Lung (tissue), 12 donors: ENCODE results near the gene TXNRD3. TPM values are rescaled to one million over a fixed set of nuclear protein-coding genes. Genes with fewer than 3 reads are reported as not detected.

ENCODE experiments used
- ATAC-seq: fragments of 200-7000 bp; cut with Tn5 transposase; one replicate; pipeline ENCODE4 v1.9.1; 2020; ENCODE audit warnings: moderate number of reproducible peaks; ENCODE audit not compliant: insufficient read depth, low FRiP score
- DNase-seq, 3 donors: peaks; one replicate each; pipeline ENCODE4 v3.0.0-alpha.2; 2013 to 2017
- H3K27ac ChIP-seq, 2 donors: one replicate each; pipeline ENCODE4 v1.5.1; 2013; ENCODE audit warnings: mild to moderate bottlenecking in 2 of 2, moderate library complexity in 2 of 2, control low read depth in 1 of 2, inconsistent platforms in 1 of 2, low read depth in 1 of 2, low read length in 1 of 2
- H3K27me3 ChIP-seq, 3 donors: one replicate each; pipeline ENCODE4 v1.5.1; 2013; ENCODE audit warnings: low read length in 2 of 3; ENCODE audit not compliant: control insufficient read depth in 3 of 3, insufficient read depth in 3 of 3
- H3K36me3 ChIP-seq, 4 donors: one replicate each; pipeline ENCODE4 v1.5.1; 2013; ENCODE audit warnings: low read length in 4 of 4, mild to moderate bottlenecking in 1 of 4, moderate library complexity in 1 of 4; ENCODE audit not compliant: control insufficient read depth in 4 of 4, insufficient read depth in 4 of 4
- H3K4me1 ChIP-seq, 5 donors: one replicate each; pipeline ENCODE4 v1.5.1; 2013; ENCODE audit warnings: low read length in 5 of 5, mild to moderate bottlenecking in 2 of 5, moderate library complexity in 1 of 5; ENCODE audit not compliant: control insufficient read depth in 5 of 5, insufficient read depth in 5 of 5
- H3K4me3 ChIP-seq: one replicate; pipeline ENCODE4 v1.5.1; 2013; ENCODE audit warnings: mild to moderate bottlenecking, control low read depth, moderate library complexity
- H3K9ac ChIP-seq, 2 donors: one replicate each; pipeline ENCODE4 v1.5.1; 2013; ENCODE audit warnings: low read length in 2 of 2, control low read depth in 1 of 2; ENCODE audit not compliant: insufficient read depth in 1 of 2
- H3K9me3 ChIP-seq, 4 donors: one replicate each; pipeline ENCODE4 v1.5.1; 2013; ENCODE audit warnings: low read length in 3 of 4, mild to moderate bottlenecking in 1 of 4, moderate library complexity in 1 of 4; ENCODE audit not compliant: control insufficient read depth in 4 of 4, insufficient read depth in 3 of 4
- CTCF ChIP-seq: IDR thresholded peaks from 2 replicates; pipeline ENCODE4 v1.5.1; 2012; ENCODE audit warnings: mild to moderate bottlenecking; ENCODE audit errors: control extremely low read depth, extremely low read depth
- WGBS, 2 donors: extraction: QIAGEN DNeasy Blood & Tissue Kit; methylation state at CpG; one replicate each; pipeline ENCODE4 v1.1.7; 2013; 5-methylcytosine and 5-hydroxymethylcytosine counted together
- polyA plus RNA-seq, 2 donors: library from polyadenylated mRNA; stranded (reverse); fragments of 200-250 nt; gene quantifications; one replicate each; pipeline ENCODE4 v1.2.1, GENCODE V29; 2013
- total RNA-seq, 2 donors: library from RNA; depleted of rRNA in 1 of 2; stranded (reverse); fragments of >200 nt in 1 of 2; gene quantifications; one replicate each; pipeline ENCODE4 v1.2.1, GENCODE V29; 2014 to 2021
- donor health status: control.
- donor health status: control.
- donor health status: Bipolar disorder and iron deficiency.
- donor health status: healthy.
- donor health status: DM: yes; HTN: yes; CAD: no.

Gene TXNRD3
- total and polyA plus RNA-seq, 4 donors, result 6.3 to 17.0 (median 10.4) TPM

GRCh38 chr3:126607214-126607908 is 47.6 kb downstream of the TXNRD3 start:
- Histone ChIP-seq H3K4me1 (no peaks in the 10 kb centered on the region), H3K36me3 (peaks cover 3 to 28% (median 24%) of the 10 kb centered on the region in 4 donors), H3K4me3 (no peak overlapping the region), H3K9ac (no peak overlapping the region), H3K27ac (no peak overlapping the region), H3K9me3 (peaks cover 0 to 2% (median 0%) of the 10 kb centered on the region in 4 donors), H3K27me3 (no peaks in the 10 kb centered on the region)
- 73 to 75% methylated on average over 11 of the region's 11 CpGs for WGBS, 2 donors
- ATAC-seq (peak; percentile 46), DNase-seq (no peak)
- no peak for TF ChIP-seq CTCF

GRCh38 chr3:126606001-126606400 is 48.9 kb downstream of the TXNRD3 start:
- Histone ChIP-seq H3K4me1 (no peaks in the 10 kb centered on the region), H3K9me3 (peaks cover 0 to 2% (median 0%) of the 10 kb centered on the region in 4 donors), H3K27me3 (no peaks in the 10 kb centered on the region), H3K27ac (no peak overlapping the region), H3K9ac (no peak overlapping the region), H3K4me3 (no peak overlapping the region), H3K36me3 (peaks cover 3 to 26% (median 22%) of the 10 kb centered on the region in 4 donors)
- 83 to 89% methylated on average over 3 of the region's 3 CpGs for WGBS, 2 donors
- ATAC-seq (no peak), DNase-seq (no peak)
- no peak for TF ChIP-seq CTCF

DNA sequence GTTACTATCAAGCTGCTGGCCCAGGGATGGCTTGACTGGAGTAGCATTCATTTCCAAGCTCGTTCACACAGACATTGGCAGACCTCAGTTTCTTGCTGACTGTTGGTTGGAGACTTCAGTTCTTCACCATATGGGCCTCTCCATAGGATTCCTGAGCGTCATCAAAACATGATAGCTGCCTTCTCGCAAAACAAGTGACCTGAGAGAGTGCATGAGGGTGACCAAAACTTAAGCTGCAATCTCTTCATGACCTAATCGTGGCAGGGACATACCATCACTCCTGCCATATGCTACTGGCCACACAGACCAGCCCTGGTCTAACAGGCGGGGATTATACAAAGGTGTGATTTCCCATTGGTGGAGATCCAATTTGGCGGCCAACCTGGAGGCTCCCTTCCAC is 50.2 kb downstream of the TXNRD3 start:
- 93 to 94% methylated on average over 6 of the region's 6 CpGs for WGBS, 2 donors
- DNase-seq, result no peak
- no peaks in the 10 kb centered on the region for H3K27me3 ChIP-seq

More for the DNA sequence above, 50.2 kb downstream of the TXNRD3 start:
- H3K4me3 ChIP-seq, result no peak overlapping the region
- H3K4me1 ChIP-seq, result no peaks in the 10 kb centered on the region
- H3K9me3 ChIP-seq, result peaks cover 0 to 2% (median 0%) of the 10 kb centered on the region in 4 donors
- no peak overlapping the region for H3K9ac ChIP-seq
- TF ChIP-seq CTCF, result no peak
- ATAC-seq, result no peak
- H3K27ac ChIP-seq, result no peak overlapping the region
- peaks cover 3 to 22% (median 16%) of the 10 kb centered on the region in 4 donors for H3K36me3 ChIP-seq
